ENCODE data around the gene SH3D19. TPM values are rescaled to one million over a fixed set of nuclear protein-coding genes. Genes with fewer than 3 reads are reported as not detected.

Gene SH3D19
- total RNA-seq, 6 experiments from 2014 or later, result 40.2 to 53.8 (median 46.9) TPM

DNA sequence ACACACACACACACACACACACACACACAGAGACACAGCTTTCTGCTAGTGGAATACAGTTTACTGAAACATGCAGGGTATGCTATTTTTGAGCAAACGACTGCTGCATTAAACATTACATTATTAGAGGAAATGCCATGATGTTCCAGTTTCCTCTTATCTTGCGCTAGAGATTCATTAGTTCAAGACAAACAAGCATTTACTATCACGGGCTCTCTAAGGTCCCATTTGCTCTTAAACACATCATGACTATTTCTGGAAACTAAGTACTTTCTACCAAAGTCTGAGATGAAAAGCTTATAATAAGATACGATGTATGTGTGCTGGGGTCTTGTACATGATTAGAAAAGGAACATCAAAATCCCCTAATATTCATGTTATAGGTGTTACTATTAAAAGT is 177.1 kb downstream of the SH3D19 start:
- 68% methylated on average over 4 of the region's 4 CpGs for WGBS (ENCODE audit: insufficient coverage, low coverage, low lambda C conversion rate, missing lambda C conversion rate)
- Histone ChIP-seq H3K4me3 (no peak overlapping the region), H3K9me3 (no peaks in the 10 kb centered on the region), H3K27ac (no peak overlapping the region), H3K4me1 (no peaks in the 10 kb centered on the region), H3K36me3 (peaks cover 0 to 37% (median 0%) of the 10 kb centered on the region in 4 donors), H3K27me3 (no peaks in the 10 kb centered on the region)
- no peak for DNase-seq
- no peak for TF ChIP-seq POLR2A (IDR thresholded peaks at IDR 0.05)
- TF ChIP-seq, protein P1, sequence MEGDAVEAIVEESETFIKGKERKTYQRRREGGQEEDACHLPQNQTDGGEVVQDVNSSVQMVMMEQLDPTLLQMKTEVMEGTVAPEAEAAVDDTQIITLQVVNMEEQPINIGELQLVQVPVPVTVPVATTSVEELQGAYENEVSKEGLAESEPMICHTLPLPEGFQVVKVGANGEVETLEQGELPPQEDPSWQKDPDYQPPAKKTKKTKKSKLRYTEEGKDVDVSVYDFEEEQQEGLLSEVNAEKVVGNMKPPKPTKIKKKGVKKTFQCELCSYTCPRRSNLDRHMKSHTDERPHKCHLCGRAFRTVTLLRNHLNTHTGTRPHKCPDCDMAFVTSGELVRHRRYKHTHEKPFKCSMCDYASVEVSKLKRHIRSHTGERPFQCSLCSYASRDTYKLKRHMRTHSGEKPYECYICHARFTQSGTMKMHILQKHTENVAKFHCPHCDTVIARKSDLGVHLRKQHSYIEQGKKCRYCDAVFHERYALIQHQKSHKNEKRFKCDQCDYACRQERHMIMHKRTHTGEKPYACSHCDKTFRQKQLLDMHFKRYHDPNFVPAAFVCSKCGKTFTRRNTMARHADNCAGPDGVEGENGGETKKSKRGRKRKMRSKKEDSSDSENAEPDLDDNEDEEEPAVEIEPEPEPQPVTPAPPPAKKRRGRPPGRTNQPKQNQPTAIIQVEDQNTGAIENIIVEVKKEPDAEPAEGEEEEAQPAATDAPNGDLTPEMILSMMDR (IDR thresholded peaks at IDR 0.05), result no peak
- intact Hi-C loops (cut with DNase I), result no loop called here
- ATAC-seq, result peak in 1 of 4 donors; percentile 16

DNA sequence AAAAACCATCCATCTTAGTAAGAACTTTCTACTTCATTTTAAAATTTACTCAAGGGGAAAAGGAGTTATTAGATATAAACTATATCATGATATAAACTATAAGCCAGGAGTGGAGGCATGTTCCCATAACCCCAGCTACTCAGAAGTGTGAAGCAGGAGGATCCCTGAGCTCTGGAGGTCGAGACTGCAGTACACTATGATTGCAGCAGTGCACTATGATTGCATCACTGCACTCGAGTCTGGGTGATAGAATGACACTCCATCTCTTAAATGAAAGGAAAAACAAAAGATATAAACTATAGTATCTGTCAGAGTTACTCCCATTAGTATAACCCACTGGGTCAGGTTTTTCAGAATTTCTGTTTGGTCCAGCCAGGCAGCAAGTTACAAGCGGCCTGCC is 178.4 kb downstream of the SH3D19 start:
- Histone ChIP-seq H3K4me1 (no peaks in the 10 kb centered on the region), H3K9me3 (no peaks in the 10 kb centered on the region), H3K36me3 (peaks cover 0 to 37% (median 0%) of the 10 kb centered on the region in 4 donors), H3K27me3 (no peaks in the 10 kb centered on the region), H3K27ac (no peak overlapping the region), H3K4me3 (no peak overlapping the region)
- WGBS (ENCODE audit: insufficient coverage, low coverage, low lambda C conversion rate, missing lambda C conversion rate), result 51% methylated on average over 3 of the region's 3 CpGs
- DNase-seq (no peak), ATAC-seq (peak in 2 of 4 donors; percentile 35 to 39)
- intact Hi-C loops (cut with DNase I), result no loop called here
- TF ChIP-seq, protein P1 (IDR thresholded peaks at IDR 0.05), result no peak
- no peak for TF ChIP-seq POLR2A (IDR thresholded peaks at IDR 0.05)

DNA sequence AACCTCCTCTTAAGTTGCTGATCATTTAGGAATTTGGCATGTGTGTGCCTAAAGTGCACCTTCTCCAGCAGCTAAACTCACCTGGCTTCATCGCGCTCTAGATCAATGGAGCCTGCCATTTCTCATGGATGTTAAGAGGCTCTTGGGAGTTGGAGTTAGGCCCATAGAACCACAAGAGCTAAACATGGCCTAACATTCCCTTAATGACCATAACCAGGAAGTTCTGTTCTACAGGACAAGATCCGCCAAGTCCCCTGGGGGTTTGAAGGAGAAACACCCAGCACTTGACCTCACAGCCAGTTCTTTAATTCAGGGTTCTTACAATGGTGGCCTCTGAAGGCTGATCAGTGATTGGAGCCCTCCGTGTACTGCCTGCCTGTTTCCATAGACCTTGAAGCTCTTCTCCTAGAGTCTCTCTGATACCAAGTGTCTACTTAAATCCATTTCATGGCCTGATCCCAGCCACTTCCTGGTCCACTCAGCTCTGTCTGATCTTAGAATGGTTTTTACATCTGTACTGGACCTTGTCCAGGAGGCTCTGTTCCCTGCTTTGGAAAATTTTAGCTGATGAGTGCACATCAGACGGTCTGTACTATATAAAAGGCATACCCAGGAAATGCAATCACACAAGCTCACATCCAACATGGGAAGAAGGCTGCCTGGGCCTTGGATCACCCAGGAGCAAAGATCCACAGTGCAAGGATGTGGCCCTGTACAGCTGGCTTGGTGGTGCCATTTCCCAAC is 180.9 kb downstream of the SH3D19 start:
- no peaks in the 10 kb centered on the region for H3K27me3 ChIP-seq
- TF ChIP-seq, protein P1 (IDR thresholded peaks at IDR 0.05), result no peak
- no peak for TF ChIP-seq POLR2A (IDR thresholded peaks at IDR 0.05)
- peaks cover 0 to 35% (median 4%) of the 10 kb centered on the region in 4 donors for H3K36me3 ChIP-seq
- no peaks in the 10 kb centered on the region for H3K9me3 ChIP-seq
- intact Hi-C loops (cut with DNase I), result no loop called here
- H3K4me3 ChIP-seq, result no peak overlapping the region
- H3K4me1 ChIP-seq, result no peaks in the 10 kb centered on the region
- WGBS (ENCODE audit: insufficient coverage, low coverage, low lambda C conversion rate, missing lambda C conversion rate), result 90% methylated on average over 5 of the region's 5 CpGs
- ATAC-seq (peak in 1 of 4 donors; percentile 10), DNase-seq (no peak)
- H3K27ac ChIP-seq, result no peak overlapping the region

DNA sequence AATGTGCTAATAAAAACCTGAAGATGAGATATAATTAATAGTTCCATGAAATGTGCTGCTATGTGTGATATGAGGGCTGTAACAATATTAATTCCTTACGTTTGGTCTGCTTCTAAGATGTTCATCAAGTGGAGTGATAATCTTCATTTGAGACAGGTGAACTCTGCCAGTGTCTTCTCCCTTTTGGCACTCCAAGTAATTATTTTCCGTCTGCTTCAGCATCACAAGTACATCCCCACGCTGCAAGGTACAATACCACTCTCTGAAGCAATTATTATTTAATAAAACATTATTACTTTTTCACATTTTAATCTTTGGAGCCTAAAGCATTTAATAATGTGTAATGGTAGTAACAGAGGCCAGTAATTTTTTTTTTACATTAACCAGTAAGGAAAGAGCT is 181.6 kb downstream of the SH3D19 start:
- H3K36me3 ChIP-seq, result peaks cover 0 to 28% (median 4%) of the 10 kb centered on the region in 4 donors
- DNase-seq, result no peak
- H3K9me3 ChIP-seq, result no peaks in the 10 kb centered on the region
- intact Hi-C loops (cut with DNase I), result no loop called here
- ATAC-seq, result no peak
- H3K4me1 ChIP-seq, result no peaks in the 10 kb centered on the region
- no peaks in the 10 kb centered on the region for H3K27me3 ChIP-seq
- TF ChIP-seq, protein P1 (IDR thresholded peaks at IDR 0.05), result no peak
- H3K27ac ChIP-seq, result no peak overlapping the region
- 91% methylated on average over 3 of the region's 3 CpGs for WGBS (ENCODE audit: insufficient coverage, low coverage, low lambda C conversion rate, missing lambda C conversion rate)
- no peak overlapping the region for H3K4me3 ChIP-seq
